ENCODE results near the gene UNC45B.

DNA sequence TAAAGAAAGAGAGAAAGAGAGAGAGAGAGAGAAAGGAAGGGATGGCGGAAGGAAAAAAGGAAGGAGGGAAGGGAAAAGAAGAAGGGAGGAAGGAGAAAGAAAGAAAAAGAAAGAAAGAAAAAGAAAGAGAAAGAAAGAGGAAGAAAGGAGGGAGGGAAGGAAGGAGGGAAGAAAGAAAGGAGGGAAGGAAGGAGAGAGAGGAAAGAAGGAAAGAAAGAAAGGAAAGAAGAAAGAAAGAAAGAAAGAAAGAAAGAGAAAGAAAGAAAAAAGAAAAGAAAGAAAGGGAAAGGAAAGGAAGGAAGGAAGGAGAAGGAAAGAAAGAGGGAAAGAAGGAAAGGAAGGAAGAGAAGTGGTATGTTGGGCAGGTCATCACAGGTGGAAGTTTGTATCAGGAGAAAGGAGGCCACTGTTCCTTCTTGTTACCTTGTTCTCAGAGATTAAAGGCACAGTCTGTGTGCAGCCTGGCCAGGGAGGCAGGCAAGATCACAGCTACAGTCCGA, 27.3 kb downstream of the UNC45B start:
- TF ChIP-seq CTCF (IDR thresholded peaks at IDR 0.05 in 2 of 3, conservative IDR thresholded peaks at IDR 0.05 in 1 of 3; ENCODE audit: borderline replicate concordance in 1 of 3, insufficient read depth in 1 of 3, low read depth in 2 of 3, low read length in 2 of 3) (no peak), JUND (IDR thresholded peaks at IDR 0.05) (no peak), ATF3 (IDR thresholded peaks at IDR 0.05) (no peak), FOSL1 (IDR thresholded peaks at IDR 0.05; ENCODE audit: low read depth) (no peak), EZH2phosphoT487 (IDR thresholded peaks at IDR 0.05; ENCODE audit: borderline replicate concordance) (no peak), POLR2A (IDR thresholded peaks at IDR 0.05; ENCODE audit: borderline replicate concordance, extremely low read depth, insufficient read depth, insufficient read length) (no peak)
